Natural killer cell treated with Interleukin-12 subunit alpha and Interleukin-12 subunit beta and Interleukin-15 and Interleukin-18, amount 100 ng/mL, for 72 hours (primary cell): ENCODE data around the gene STK16. TPM values are rescaled to one million over a fixed set of nuclear protein-coding genes. Genes with fewer than 3 reads are reported as not detected.
A peak's percentile ranks its signal among the peaks of the same experiment; 100 is the strongest.

Experiments
- ATAC-seq, 2 donors: fragments of 150-1000 bp; cut with Tn5 transposase in 1 of 2; sonication (Bioruptor Pico), chemical (Tn5 transposase) in 1 of 2; 2 replicates each; pipeline ENCODE4 v1.10.0; 2021
- DNase-seq: peaks from one replicate; pipeline ENCODE4 v3.0.0; 2022; ENCODE audit warnings: low spot score
- H3K27ac Mint-ChIP-seq, 2 donors: 1 replicate in 1 of 2; 2 replicates in 1 of 2; pipeline ENCODE4 v1.8.0; 2022; ENCODE audit warnings: mixed read lengths in 2 of 2, mild to moderate bottlenecking in 1 of 2, moderate library complexity in 1 of 2
- H3K27me3 Mint-ChIP-seq, 2 donors: 1 replicate in 1 of 2; 2 replicates in 1 of 2; pipeline ENCODE4 v1.8.0; 2022; ENCODE audit warnings: mixed read lengths in 2 of 2
- H3K36me3 Mint-ChIP-seq: one replicate; pipeline ENCODE4 v1.8.0; 2022; ENCODE audit warnings: mixed read lengths
- H3K4me1 Mint-ChIP-seq, 2 donors: 1 replicate in 1 of 2; 2 replicates in 1 of 2; pipeline ENCODE4 v1.8.0; 2022; ENCODE audit warnings: low read depth in 2 of 2, mixed read lengths in 2 of 2, mild to moderate bottlenecking in 1 of 2
- H3K4me3 Mint-ChIP-seq: one replicate; pipeline ENCODE4 v1.8.0; 2022; ENCODE audit warnings: mixed read lengths
- H3K9me3 Mint-ChIP-seq: 2 replicates; pipeline ENCODE4 v1.8.0; 2022; ENCODE audit warnings: mixed read lengths
- total RNA-seq, 2 donors: library from RNA; stranded (reverse); gene quantifications; one replicate each; pipeline ENCODE4 v1.2.3, GENCODE V29; 2022

The STK16 gene
- total RNA-seq, 2 donors from 2014 or later = 26.8 to 27.8 TPM

DNA sequence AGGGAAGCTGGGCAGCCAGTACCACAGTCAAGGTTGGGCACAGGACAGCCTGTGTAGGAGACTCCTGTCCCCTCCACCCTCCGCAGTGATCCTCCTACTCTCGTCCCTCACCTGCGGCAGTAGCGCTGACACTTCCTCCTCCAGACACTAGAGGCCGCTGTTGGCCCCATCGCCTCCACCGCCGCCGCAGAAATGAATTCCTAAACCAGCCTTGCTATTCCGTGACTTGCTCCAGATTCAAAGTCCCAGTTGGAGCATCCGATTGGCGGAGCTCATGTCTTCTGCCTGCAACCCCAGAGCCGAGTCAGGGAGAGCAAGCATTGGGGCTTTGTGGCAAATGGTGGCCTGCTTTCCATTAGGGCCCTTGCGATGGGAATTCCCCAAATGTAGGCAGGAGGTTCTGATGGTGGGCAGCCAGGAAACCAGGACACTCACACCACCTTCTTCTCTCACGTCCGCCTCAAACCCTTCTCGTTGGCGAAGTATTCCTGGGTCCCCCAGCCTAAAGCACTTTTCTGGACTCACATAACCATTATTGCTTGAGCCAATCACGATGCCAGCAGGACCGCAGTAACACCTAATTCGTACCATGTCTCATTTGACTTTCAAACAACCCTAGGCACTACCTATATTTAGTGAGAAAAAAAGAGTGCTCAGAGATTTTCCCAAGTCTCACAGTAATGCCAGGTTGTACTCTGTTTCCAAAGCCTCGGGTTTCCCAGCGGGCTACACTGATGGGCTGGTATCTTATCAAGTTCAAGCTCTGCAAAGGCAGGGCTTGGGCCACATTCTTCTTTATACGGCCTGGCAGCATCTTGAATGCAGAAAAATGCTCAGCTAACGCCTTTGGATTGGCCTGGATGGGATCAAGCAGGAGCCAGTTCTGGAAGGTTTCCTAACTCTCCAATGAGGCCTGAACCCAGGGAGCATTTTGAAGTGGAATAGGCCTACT, 32.7 kb downstream of the STK16 start:
- H3K9me3 Mint-ChIP-seq = no peaks in the 10 kb centered on the region
- ATAC-seq (no peak), DNase-seq (no peak)
- H3K36me3 Mint-ChIP-seq = peaks cover 3% of the 10 kb centered on the region
- H3K27ac Mint-ChIP-seq = peak overlapping the region; percentile 92 to 93
- H3K4me3 Mint-ChIP-seq = peak overlapping the region; percentile 91
- peaks cover 33 to 35% of the 10 kb centered on the region in 2 donors for H3K4me1 Mint-ChIP-seq
- no peaks in the 10 kb centered on the region for H3K27me3 Mint-ChIP-seq

DNA sequence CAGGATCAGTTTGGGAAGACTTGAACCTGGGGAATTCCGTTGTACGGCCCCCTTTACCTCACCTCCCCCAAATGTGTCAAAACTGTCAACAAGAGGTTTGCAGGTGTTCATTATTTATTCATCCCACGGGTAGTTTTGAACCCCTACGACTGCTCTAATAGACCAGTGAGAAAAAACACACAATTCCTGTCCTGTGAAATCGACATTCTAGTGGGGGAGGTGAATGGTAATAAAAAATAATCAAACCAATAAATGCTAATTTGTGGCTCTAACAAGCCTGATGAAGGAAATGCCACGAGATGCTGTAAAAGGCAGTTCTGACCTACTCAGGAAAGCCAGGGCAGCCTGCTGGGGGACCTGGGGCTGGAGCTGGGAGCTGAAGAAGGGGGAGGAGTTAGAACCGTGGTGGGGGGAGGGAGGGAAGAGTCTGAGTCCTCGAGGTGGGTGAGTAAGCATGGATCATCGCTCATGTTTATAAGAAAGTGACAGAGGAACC, 33.4 kb downstream of the STK16 start:
- Mint-ChIP-seq H3K4me1 (peaks cover 37% of the 10 kb centered on the region in 2 donors), H3K27me3 (no peaks in the 10 kb centered on the region)
- ATAC-seq = no peak

DNA sequence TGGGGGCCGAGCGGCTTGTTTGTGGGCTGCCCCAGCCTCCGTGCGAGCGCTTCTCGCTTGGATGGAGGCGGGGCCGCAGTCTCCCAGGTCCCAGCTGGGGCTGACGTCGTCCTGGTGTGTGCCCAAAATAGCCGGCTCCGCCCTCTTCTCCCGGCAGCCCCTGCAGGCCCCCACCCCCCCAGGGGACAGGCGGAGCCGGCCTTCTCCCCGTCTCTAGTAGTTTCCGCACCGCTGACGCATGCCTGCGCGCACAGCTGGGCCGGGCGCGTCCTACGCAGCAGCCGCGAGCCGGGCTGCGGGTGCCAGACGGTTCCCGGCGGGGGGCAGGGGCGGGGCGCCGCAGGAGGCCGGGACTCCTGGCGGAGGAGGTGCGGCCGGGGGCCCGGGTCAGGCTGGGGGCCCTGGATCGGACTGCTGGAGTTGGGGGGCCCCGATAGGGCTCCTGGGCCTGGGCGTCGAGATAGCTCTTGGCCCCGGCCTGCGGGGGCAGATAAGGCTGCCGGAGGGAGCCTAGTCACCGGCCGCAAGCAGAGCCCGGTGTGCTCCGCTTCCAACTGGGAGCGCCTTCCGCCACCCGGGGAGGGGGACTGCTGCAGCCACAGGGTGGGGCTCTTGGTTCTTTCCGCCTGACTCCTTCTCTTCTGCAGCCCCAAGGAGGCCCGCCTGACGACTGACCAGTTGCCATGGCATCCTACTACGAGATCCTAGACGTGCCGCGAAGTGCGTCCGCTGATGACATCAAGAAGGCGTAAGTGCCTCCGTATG, 34.1 kb downstream of the STK16 start, which contains the start of gene DNAJB2:
TSS of gene DNAJB2 (plus strand) at position 216 of the 765 bp plus-strand sequence. CDS start at position 684, 468 bp downstream.
- H3K9me3 Mint-ChIP-seq = no peaks in the 10 kb centered on the region
- peak; percentile 99 for DNase-seq
- peaks cover 6% of the 10 kb centered on the region for H3K36me3 Mint-ChIP-seq
- H3K4me3 Mint-ChIP-seq = peak within 1 kb of the TSS; percentile 91
- ATAC-seq = peak; percentile 97
- no peaks in the 10 kb centered on the region for H3K27me3 Mint-ChIP-seq
- H3K4me1 Mint-ChIP-seq = peaks cover 37% of the 10 kb centered on the region in 2 donors
- H3K27ac Mint-ChIP-seq = peak within 1 kb of the TSS; percentile 92 to 93

More for the DNA sequence above, 33.4 kb downstream of the STK16 start:
- no peak for DNase-seq
- peak overlapping the region; percentile 91 for H3K4me3 Mint-ChIP-seq
- H3K36me3 Mint-ChIP-seq = peaks cover 6% of the 10 kb centered on the region
- H3K9me3 Mint-ChIP-seq = no peaks in the 10 kb centered on the region
- H3K27ac Mint-ChIP-seq = peak overlapping the region; percentile 92 to 93

DNA sequence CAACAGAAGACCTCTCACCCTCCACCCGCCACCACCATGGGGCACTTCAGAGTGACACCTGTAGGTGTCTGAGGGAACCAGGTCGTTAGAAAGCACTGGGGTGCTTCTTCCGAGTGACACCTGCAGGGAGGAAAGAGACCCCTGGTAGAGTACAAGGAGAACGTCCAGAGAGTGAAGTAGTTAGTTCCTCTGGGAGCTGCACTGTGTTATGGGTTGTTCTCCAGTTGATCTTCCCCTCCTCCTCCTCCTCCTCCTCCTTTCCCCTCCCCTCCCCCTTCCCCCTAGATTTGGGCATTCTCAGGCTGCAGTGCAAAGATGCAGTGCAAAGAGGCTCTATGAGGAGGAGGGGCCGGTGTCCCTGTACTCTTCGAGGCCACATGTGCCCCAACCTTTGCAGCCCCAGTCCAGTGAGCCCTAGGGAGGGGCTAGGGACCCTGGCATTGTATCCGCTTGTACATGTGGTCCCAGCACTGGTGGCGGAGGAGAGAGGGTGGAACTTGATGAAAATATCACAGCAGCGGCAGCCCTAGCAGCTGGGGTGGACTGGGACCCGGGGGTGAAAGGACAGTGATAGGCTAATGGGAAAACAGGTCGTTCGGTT, 34.7 kb downstream of the STK16 start:
- no peak for DNase-seq
- peaks cover 6% of the 10 kb centered on the region for H3K36me3 Mint-ChIP-seq

DNA sequence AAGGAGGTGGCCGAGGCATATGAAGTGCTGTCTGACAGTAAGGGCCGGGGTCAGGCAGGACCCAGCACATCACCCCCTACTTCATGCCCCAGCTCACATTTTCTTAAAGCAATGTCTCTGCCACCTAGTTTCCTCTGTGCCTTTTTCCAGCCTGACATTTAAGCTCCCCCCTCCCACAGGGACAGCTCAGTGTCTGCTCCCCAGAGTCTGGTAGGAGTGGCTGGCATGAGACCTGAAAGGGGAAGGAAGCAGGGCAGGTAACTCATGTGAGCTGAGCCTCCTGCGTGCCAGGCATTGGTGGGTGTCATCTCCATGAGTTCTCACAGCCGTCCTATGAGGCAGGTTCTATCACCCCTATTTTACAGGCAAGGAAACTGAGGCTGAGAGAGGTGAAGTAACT, 35.4 kb downstream of the STK16 start:
- Mint-ChIP-seq H3K27ac (peak overlapping the region; percentile 33 to 92), H3K36me3 (peaks cover 6% of the 10 kb centered on the region), H3K4me1 (peaks cover 37% of the 10 kb centered on the region in 2 donors), H3K27me3 (no peaks in the 10 kb centered on the region), H3K9me3 (no peaks in the 10 kb centered on the region), H3K4me3 (peak overlapping the region; percentile 91)
- ATAC-seq = no peak
- DNase-seq = no peak

More for the DNA sequence above, 34.7 kb downstream of the STK16 start:
- Mint-ChIP-seq H3K27ac (peak overlapping the region; percentile 92 to 93), H3K9me3 (no peaks in the 10 kb centered on the region), H3K4me1 (peaks cover 37% of the 10 kb centered on the region in 2 donors), H3K27me3 (no peaks in the 10 kb centered on the region), H3K4me3 (peak overlapping the region; percentile 91)
- no peak for ATAC-seq

DNA sequence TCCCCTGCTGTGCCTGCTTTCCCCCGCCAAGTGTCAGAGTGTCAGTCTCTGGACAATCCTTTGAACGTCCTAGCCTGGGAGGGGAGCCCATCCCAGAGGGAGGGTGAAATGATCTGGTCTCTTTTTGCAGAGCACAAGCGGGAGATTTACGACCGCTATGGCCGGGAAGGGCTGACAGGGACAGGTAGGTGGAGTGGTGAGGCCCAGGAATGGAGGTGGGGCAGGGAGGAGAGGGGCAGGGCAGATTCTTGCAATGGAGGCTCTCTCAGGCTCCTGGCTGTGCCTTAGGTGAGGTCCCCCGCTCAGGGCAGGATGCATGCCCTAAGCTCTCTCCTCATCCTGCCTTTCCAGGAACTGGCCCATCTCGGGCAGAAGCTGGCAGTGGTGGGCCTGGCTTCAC, 36.3 kb downstream of the STK16 start:
- H3K4me3 Mint-ChIP-seq = no peak overlapping the region
- DNase-seq = no peak
- no peak for ATAC-seq
- H3K4me1 Mint-ChIP-seq = peaks cover 37% of the 10 kb centered on the region in 2 donors
- peaks cover 6% of the 10 kb centered on the region for H3K36me3 Mint-ChIP-seq
- no peaks in the 10 kb centered on the region for H3K9me3 Mint-ChIP-seq
- H3K27me3 Mint-ChIP-seq = no peaks in the 10 kb centered on the region
- H3K27ac Mint-ChIP-seq = peak overlapping the region in 1 of 2 donors; percentile 33

DNA sequence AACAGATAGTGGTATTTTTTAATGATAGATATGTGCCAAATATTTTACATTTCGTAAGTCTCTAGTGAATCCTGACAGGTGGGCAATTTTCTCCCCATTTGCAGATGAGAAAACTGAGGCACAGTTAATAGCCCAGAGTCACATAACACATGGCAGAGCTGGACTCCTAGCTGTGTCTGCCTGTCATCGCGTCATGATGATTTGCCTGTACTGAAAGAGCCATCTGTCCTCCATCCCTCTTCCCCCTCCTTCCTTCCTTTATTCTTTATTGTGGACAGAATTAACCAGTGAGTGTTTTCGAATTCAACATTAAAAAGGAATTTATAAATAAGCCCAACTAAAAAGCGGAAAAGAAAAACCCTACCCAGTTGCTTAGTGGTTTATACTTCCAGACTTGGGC, 37.1 kb downstream of the STK16 start:
- Mint-ChIP-seq H3K4me3 (no peak overlapping the region), H3K27ac (peak overlapping the region in 1 of 2 donors; percentile 23)

DNA sequence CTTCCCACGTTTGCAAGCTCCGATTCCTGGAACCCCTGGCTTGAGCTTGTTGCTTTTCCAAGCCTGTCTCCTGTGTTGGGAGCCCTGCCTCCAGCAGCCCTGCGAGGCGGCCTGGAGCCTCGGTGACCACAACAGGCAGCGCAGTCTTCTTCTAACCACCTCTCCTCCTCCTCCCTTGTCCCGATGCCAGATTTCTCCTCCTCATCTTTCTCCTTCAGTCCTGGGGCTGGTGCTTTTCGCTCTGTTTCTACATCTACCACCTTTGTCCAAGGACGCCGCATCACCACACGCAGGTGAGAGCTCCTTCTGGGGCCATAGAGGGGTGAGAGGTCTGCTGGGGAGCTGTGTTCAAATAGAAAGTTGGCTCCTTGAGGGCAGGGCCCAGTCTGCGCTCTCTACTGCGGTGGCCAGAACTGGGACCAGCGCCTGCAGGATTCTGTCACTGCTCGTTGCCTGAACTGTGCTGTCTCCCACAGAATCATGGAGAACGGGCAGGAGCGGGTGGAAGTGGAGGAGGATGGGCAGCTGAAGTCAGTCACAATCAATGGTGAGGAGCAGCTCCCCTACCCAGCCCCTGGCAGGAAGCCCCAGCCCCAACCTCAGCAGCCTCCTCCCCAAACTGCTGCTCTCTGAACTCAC, 37.8 kb downstream of the STK16 start:
- Mint-ChIP-seq H3K9me3 (no peaks in the 10 kb centered on the region), H3K4me1 (peaks cover 27 to 29% of the 10 kb centered on the region in 2 donors), H3K4me3 (no peak overlapping the region), H3K36me3 (peaks cover 6% of the 10 kb centered on the region), H3K27ac (peak overlapping the region in 1 of 2 donors; percentile 23), H3K27me3 (no peaks in the 10 kb centered on the region)
- DNase-seq = no peak
- ATAC-seq = no peak

More for the DNA sequence above, 37.1 kb downstream of the STK16 start:
- Mint-ChIP-seq H3K36me3 (peaks cover 6% of the 10 kb centered on the region), H3K27me3 (no peaks in the 10 kb centered on the region), H3K9me3 (no peaks in the 10 kb centered on the region), H3K4me1 (peaks cover 33 to 34% of the 10 kb centered on the region in 2 donors)
- DNase-seq (no peak), ATAC-seq (no peak)

DNA sequence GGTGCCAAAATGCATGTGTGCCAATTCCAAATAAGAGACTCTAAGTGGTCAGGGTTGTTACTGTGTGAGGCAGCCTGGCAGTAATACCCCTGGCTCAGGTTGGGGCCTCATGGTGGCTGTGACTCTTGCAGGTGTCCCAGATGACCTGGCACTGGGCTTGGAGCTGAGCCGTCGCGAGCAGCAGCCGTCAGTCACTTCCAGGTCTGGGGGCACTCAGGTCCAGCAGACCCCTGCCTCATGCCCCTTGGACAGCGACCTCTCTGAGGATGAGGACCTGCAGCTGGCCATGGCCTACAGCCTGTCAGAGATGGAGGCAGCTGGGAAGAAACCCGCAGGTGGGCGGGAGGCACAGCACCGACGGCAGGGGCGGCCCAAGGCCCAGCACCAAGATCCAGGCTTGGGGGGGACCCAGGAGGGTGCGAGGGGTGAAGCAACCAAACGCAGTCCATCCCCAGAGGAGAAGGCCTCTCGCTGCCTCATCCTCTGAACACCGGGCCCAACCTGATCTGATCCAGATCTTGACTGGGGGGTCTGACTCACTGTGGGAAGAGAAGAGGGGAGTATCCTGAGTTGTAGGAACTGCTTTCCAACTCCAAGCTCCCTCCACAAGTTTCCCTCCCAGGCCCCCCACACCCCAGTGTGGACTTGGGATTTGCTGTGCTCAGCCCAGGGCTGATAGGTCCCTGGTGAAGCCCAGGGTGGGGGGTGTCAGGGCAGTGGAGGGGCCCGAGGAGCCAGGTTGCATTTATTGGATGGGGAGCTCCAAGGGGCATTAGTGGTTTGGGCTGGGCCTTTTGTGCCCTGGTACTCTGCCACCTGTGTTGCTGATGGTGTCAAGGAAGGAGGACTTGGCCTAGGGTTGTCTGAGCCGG, 39.5 kb downstream of the STK16 start:
- Mint-ChIP-seq H3K9me3 (no peaks in the 10 kb centered on the region), H3K4me3 (no peak overlapping the region), H3K27ac (no peak overlapping the region), H3K27me3 (no peaks in the 10 kb centered on the region), H3K4me1 (peaks cover 14 to 17% of the 10 kb centered on the region in 2 donors), H3K36me3 (peaks cover 6% of the 10 kb centered on the region)
- no peak for ATAC-seq
- DNase-seq = no peak

DNA sequence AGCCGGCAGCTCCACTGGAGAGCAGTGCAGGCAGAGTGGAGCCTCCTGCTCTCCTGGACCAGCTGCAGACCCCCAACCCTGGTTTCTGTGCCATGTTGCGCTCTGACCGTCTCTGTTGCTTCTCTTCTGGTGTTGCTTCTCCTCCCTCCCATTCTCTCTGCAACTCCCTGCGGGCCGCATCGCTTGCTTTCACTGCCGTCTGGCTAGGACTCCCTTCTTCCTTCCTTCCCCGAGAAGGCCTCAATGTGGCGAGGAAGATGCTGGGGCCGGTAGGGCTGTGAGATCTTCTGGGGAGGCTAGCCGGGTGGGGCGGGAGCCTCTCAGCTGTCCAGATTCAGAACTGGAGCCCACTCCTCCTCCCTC, 40.1 kb downstream of the STK16 start:
- no peaks in the 10 kb centered on the region for H3K9me3 Mint-ChIP-seq
- H3K27me3 Mint-ChIP-seq = no peaks in the 10 kb centered on the region
- H3K36me3 Mint-ChIP-seq = peaks cover 6% of the 10 kb centered on the region
- peaks cover 8 to 12% of the 10 kb centered on the region in 2 donors for H3K4me1 Mint-ChIP-seq
- no peak overlapping the region for H3K4me3 Mint-ChIP-seq
- H3K27ac Mint-ChIP-seq = no peak overlapping the region
- no peak for ATAC-seq
- DNase-seq = no peak

DNA sequence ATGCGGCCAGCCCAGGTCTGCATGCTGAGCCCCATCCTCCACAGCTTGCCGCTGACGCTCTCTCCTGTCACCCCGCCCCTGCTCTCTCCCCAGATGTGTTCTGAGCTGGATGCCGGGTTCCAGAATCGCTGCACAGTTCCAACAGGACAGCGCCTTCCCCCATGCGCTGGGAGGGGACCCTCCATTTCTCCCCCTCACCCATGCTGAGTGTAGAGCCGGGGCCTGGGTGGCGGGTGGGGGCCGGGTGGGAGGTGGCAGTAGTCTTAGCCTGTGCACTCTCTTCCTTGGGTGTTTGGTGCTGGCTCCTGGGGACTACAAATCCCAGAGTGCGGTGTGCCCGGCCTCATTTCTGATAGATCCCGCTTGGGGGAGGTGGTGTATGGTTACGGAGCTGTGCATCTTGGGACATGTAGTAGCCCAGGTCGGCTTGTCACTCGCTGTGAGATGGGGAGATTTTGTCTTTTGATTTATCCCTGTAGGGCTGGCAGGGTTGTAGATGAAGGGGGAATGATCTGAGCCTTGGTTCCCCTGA, 40.7 kb downstream of the STK16 start:
- DNase-seq = no peak
- no peak for ATAC-seq
- H3K36me3 Mint-ChIP-seq = peaks cover 6% of the 10 kb centered on the region
- H3K27ac Mint-ChIP-seq = no peak overlapping the region
- H3K4me3 Mint-ChIP-seq = no peak overlapping the region
- no peaks in the 10 kb centered on the region for H3K9me3 Mint-ChIP-seq
- peaks cover 7 to 11% of the 10 kb centered on the region in 2 donors for H3K4me1 Mint-ChIP-seq
- H3K27me3 Mint-ChIP-seq = no peaks in the 10 kb centered on the region

DNA sequence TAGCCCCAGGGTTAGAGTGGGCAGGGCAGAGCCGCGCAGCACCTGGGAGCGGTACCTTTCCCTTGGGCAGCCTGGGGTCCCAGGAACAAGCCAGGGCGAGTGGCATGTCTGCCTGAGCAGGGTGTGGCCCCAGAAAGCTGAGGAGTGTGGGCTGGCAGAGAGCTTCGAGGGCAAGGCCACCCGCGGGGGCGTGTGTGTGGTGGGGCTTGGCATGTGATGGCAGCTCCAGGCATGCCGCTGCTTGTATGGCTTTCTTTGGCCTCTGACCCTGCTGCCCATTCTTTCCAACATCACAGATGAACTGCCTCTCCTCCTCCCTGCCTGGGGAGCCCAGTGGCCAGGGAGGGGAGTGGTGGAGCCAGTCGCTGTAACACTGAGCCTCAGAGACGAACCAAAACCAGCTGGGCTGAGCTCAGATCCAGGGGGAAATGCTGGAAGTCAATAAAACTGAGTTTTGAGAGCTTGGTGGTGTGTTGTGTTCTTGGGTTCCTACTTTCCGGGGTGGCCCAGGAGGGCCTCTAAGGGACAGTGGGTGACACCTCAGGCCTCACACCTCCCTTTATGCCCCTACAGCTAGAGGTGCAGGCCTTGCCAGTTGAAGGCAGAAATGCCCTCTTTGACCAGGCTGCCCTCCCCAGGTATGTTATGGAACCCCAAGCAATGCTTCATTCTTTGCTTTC, 41.3 kb downstream of the STK16 start:
- Mint-ChIP-seq H3K9me3 (no peaks in the 10 kb centered on the region), H3K36me3 (peaks cover 6% of the 10 kb centered on the region), H3K27ac (no peak overlapping the region), H3K4me1 (peaks cover 7% of the 10 kb centered on the region in 2 donors), H3K4me3 (no peak overlapping the region), H3K27me3 (no peaks in the 10 kb centered on the region)
- ATAC-seq = peak in 1 of 2 donors; percentile 2
- no peak for DNase-seq
